ENCODE data around the gene ACSL5. TPM values are rescaled to one million over a fixed set of nuclear protein-coding genes. Genes with fewer than 3 reads are reported as not detected.
"Not testable (repeated sequence)": the region's sequence is repeated elsewhere in the genome, so short reads cannot be mapped to it uniquely, and the experiment has no call there.

Gene ACSL5
- total RNA-seq, 1 donor from 2014 or later: 9.3 TPM

DNA sequence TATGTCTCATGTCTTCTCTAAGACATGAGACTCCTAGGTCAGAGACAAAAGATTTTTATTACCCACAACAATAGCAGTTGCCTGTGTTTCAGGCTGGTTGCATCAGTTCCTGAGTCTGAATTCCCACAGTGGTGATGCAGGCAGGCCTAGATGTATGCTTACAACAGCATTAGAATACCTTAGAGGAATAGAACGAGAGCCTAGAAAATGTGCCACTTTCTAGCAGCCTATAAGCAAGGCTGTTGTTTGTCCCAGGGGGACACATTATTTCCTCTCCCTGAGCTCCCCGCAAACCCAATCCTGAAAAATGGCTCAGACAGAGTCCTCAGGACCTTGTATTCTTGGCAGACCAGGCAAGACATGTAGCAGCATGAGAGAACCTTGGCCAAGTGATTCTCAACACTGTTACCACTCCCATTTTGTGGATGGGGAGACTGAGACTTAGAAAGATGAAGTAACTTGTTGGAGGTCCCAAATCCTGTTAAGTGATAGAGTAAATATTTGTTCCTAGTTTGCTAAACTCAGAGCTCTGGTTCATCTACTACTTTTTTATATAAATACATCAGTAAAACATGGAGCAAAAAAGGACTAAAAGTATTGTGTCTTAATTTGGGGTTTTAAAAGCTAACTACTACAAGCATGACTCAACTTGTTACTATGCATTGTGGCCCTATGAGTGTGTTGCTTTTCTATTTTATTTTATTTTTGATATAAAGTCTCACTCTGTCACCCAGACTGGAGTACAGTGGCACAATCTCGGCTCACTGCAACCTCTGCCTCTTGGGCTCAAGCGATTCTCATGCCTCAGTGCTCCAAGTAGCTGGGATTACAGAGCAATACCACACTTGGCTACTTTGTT lies 87.3 kb downstream of the ACSL5 start:
- H3K27ac ChIP-seq: no peak overlapping the region
- H3K36me3 ChIP-seq: peaks cover 6 to 32% of the 10 kb centered on the region in 2 donors
- intact Hi-C loops (cut with DNase I): no loop called here
- H3K4me3 ChIP-seq: no peak overlapping the region
- no peak for DNase-seq (ENCODE audit: low spot score in 2 of 2)
- no peaks in the 10 kb centered on the region for H3K9me3 ChIP-seq
- no peaks in the 10 kb centered on the region for H3K27me3 ChIP-seq
- no peaks in the 10 kb centered on the region for H3K4me1 ChIP-seq
- TF ChIP-seq, protein P1, sequence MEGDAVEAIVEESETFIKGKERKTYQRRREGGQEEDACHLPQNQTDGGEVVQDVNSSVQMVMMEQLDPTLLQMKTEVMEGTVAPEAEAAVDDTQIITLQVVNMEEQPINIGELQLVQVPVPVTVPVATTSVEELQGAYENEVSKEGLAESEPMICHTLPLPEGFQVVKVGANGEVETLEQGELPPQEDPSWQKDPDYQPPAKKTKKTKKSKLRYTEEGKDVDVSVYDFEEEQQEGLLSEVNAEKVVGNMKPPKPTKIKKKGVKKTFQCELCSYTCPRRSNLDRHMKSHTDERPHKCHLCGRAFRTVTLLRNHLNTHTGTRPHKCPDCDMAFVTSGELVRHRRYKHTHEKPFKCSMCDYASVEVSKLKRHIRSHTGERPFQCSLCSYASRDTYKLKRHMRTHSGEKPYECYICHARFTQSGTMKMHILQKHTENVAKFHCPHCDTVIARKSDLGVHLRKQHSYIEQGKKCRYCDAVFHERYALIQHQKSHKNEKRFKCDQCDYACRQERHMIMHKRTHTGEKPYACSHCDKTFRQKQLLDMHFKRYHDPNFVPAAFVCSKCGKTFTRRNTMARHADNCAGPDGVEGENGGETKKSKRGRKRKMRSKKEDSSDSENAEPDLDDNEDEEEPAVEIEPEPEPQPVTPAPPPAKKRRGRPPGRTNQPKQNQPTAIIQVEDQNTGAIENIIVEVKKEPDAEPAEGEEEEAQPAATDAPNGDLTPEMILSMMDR (IDR thresholded peaks at IDR 0.05): no peak

DNA sequence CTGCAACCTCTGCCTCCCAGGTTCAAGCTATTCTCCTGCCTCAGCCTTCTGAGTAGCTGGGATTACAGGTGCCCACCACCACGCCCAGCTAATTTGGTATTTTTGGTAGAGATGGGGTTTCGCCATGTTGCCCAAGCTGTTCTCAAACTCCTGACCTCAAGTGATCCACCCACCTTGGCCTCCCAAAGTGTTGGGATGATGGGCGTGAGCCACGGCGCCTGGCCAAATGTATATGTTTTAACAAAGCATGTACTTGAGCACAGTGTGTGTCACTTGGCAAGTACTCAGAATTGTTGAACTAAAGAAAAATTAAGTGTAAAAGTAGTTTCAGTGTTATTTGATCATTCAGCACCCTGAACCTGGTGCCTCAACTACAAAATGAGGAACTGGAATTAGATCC lies 90.2 kb downstream of the ACSL5 start:
- DNase-seq (ENCODE audit: low spot score in 2 of 2); H3K4me3 ChIP-seq; H3K27me3 ChIP-seq; H3K4me1 ChIP-seq; H3K27ac ChIP-seq; intact Hi-C loops (cut with DNase I); H3K9me3 ChIP-seq: not testable (repeated sequence)
- peaks cover 6 to 48% of the 10 kb centered on the region in 2 donors for H3K36me3 ChIP-seq

DNA sequence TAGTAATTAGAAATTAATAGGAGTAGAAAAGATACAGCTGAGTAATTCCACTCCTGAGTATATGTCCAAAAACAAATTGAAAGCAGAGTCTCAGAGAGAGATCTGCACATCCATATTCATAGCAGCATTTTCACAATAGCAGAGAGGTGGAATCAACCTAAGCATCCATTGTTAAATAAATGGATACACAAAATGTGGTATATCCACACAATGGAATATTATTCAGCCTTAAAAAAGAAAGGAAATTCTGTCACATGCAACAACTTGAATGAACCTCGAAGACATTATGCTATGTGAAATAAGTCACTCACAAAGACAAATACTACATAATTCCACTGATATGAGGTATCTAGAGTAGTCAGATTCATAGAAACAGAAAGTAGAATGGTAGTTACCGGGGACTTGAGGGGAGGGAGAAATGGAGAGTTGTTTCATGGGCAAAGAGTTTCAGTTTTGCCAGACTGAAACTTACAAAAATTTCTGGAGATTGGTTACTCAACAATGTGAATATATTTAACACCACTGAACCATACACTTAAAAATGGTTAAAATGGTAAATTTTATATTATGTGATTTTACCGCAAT lies 91.5 kb downstream of the ACSL5 start:
- H3K9me3 ChIP-seq: no peaks in the 10 kb centered on the region
- TF ChIP-seq, protein P1 (IDR thresholded peaks at IDR 0.05): no peak
- intact Hi-C loops (cut with DNase I): no loop called here
- H3K27me3 ChIP-seq: no peaks in the 10 kb centered on the region
- no peaks in the 10 kb centered on the region for H3K4me1 ChIP-seq
- DNase-seq (ENCODE audit: low spot score in 2 of 2): no peak
- H3K36me3 ChIP-seq: peaks cover 6 to 46% of the 10 kb centered on the region in 2 donors
- no peak overlapping the region for H3K4me3 ChIP-seq
- no peak overlapping the region for H3K27ac ChIP-seq

DNA sequence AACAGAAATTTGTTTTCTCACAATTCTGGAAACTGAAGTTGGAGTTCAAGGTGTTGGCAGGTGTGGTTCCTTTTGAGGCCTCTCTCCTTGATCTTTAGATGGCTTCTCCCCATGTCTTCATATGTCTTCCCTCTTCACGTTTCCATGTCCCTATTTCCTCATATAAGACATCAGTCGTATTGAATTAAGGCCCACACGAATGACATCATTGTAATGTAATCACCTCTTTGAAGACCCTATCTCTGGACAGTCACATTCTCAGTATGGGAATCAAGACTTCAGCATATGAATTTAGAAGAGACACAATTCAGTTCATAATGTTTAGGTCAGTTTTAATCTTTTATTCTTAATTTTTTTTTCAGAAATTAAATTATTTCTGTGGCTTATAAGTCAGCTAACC lies 92.9 kb downstream of the ACSL5 start:
- H3K36me3 ChIP-seq: peaks cover 6 to 36% of the 10 kb centered on the region in 2 donors
- H3K4me3 ChIP-seq: no peak overlapping the region
- H3K27ac ChIP-seq: no peak overlapping the region
- no peaks in the 10 kb centered on the region for H3K27me3 ChIP-seq
- H3K9me3 ChIP-seq: no peaks in the 10 kb centered on the region
- intact Hi-C loops (cut with DNase I): no loop called here
- no peak for DNase-seq (ENCODE audit: low spot score in 2 of 2)
- H3K4me1 ChIP-seq: peaks cover 0 to 3% of the 10 kb centered on the region in 2 donors
- TF ChIP-seq, protein P1 (IDR thresholded peaks at IDR 0.05): no peak

DNA sequence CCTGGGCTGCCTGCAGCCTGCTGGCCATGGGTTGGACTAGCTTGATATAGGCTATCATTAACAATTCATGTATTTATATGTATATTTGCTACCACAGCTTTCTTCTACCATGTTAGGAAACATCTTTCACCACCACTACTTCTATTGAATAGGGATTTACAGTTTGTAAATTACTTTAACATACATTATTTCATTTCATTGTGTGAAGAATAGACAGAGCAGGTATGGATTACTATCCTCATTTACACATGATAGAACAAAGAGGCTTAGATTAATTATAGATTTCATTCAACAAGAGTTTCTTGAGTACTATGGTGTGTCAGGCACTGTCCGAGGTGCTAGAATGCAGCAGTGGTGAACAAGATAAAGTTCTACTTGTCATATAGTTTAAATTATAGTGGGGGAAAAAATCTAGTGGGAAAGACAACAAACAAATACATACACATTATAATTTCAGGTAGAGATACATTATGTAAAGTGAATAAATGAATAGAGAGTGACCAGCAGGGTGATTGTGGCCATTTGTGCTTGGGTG lies 93.7 kb downstream of the ACSL5 start:
- H3K4me3 ChIP-seq: no peak overlapping the region
- no peak overlapping the region for H3K27ac ChIP-seq
- DNase-seq (ENCODE audit: low spot score in 2 of 2): no peak
- intact Hi-C loops (cut with DNase I): no loop called here
- peaks cover 6 to 36% of the 10 kb centered on the region in 2 donors for H3K36me3 ChIP-seq
- no peaks in the 10 kb centered on the region for H3K9me3 ChIP-seq
- TF ChIP-seq, protein P1 (IDR thresholded peaks at IDR 0.05): no peak
- H3K4me1 ChIP-seq: peaks cover 0 to 3% of the 10 kb centered on the region in 2 donors
- H3K27me3 ChIP-seq: no peaks in the 10 kb centered on the region
